Kasumi-1 (cell line): ENCODE results near the gene TNIK.

Experiments used
- DNase-seq, 2 experiments: peaks; one replicate each; lab custom pipeline; 2025; lab: John Stamatoyannopoulos, UW

The TNIK gene

DNA sequence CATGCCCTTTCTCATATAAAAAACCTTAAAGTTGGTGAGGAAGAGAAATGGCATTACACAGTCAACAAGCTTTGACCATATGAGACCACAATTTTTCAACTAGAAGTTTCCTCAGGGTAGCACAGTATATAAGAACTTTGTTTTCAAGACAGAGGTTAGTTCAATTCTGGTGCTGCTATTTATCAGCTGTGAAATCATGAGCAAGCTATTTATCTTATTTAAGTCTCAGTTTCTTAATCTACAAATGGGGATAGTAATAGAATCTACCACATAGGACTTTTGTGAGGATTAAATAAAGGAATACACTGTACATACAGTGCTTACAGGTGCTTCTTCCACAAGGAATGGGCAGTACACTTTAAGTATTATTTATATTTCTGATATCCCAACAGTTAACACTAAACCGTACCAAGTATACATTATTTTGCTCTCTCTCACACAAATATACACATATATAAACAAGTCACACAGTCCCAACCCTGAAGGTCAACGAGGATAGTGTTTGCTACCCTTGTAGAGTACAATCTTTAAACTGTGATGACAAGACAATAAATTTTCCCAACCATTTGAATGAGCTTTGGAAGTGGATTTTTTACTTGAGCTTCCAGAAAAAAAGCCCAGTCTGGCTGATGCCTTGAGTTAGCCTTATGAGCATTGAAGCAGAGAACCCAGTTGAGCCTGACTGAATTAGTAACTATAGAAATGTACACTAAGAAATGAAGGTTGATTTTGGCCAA lies 178.8 kb downstream of the TNIK start:
- no peak for DNase-seq

DNA sequence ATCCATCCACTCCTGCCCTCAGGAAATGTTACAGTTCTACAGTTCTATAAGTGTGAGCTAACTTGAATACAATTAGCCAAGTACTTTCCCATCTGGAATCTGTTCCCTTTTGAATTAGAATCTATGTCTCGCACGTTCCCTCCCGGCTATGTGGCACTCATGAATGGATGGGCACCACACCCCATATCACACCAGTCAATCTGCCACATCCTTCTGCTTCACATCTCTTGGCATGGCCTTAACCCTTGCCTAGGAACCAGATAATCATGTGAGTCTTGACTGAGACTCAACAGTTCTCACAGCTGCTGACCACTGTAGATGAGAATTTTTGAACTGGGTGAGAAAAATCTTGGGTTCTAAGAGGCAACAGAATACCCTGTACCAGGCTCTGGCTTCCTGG lies 180.2 kb downstream of the TNIK start:
- DNase-seq = no peak

GRCh38 chr3:171278299-171278590 lies 182.0 kb downstream of the TNIK start:
- no peak for DNase-seq

- no peak for DNase-seq
These were observed 182.5 kb downstream of the TNIK start for GRCh38 chr3:171277456-171278298.

- DNase-seq = no peak
These were observed 183.3 kb downstream of the TNIK start for GRCh38 chr3:171276923-171277322.

DNA sequence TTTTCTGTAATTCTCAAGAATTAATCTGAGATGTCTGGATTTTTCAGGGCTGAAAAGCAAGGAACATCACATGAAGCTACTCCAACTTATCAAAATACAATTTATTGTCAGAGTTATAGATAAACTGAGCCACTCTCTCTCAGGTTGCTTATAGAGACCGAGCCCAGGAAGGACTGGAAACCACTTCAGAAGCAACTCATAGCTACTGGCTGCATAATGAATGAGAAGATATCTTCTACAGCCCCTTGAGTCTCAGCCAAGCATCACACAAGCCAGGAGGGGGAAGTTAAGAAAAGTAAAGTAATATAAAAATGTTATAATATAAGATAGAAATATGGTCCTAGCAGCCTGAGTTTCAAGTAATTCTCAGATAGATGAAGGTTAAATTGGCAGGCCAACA lies 186.0 kb downstream of the TNIK start:
- no peak for DNase-seq

GRCh38 chr3:171270541-171270940 lies 189.7 kb downstream of the TNIK start:
- no peak for DNase-seq

- no peak for DNase-seq
These were observed 190.7 kb downstream of the TNIK start for GRCh38 chr3:171269542-171269941.

DNA sequence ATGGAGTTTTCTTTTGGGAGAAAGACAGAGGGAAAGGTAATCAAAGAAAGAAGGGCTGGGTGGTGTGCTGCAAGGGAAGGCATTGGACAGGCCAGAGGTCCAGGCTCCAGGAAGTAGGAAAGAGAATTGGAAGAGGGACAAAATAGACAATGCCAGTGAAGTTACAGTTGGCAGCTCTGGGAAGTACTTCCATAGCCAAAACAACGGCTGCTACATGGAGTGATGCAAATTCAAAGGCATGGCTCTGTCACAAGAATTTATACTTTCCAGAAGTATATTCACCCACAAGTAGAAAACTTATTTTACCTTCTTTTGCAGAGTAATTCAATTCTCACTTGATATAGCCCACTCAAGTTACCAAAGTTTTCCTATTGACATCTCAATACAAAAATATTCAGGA lies 191.5 kb downstream of the TNIK start:
- no peak for DNase-seq

DNA sequence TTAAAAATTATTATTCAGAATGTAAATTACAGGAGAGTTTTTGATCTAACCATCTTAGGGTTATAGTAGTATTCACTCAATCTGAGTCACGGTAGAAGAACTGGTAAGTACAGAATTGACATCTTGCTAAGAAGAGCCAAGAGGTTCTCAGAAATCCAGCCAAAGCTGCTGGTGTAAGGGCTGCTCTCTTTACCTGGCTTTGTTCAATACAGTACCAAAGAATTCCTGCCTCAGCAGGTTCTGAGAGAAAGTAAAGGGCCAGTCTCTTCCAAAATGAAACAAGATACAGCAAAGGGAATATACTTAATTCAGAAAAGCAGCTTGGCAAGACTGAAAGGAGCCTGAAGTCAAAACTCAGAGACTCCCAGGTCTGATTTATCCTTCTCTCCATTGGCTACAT lies 193.1 kb downstream of the TNIK start:
- no peak for DNase-seq

GRCh38 chr3:171266740-171267073 lies 193.5 kb downstream of the TNIK start:
- DNase-seq = no peak

- no peak for DNase-seq
These were observed 194.0 kb downstream of the TNIK start for GRCh38 chr3:171266034-171266739.

GRCh38 chr3:171264758-171265157 lies 195.4 kb downstream of the TNIK start:
- DNase-seq = no peak

DNA sequence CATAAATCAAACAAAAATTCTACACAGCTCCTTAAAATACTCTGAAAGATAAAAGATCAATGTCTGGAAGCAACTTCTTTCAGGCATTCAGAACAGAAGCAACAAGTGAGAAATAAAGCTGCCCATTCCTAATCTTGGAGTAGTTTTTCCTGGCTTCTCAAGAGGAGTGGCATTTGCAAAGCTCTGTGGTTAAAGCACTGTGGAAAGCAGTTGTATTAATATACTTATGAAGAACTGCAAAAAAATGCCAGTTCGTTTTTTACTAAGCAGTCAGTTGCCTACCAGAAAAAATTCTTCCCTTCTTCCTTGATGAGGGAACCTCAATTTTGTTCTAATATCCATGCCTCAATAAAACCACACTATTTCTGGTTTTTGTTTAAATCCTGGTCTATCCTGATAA lies 197.8 kb downstream of the TNIK start:
- DNase-seq = no peak

DNA sequence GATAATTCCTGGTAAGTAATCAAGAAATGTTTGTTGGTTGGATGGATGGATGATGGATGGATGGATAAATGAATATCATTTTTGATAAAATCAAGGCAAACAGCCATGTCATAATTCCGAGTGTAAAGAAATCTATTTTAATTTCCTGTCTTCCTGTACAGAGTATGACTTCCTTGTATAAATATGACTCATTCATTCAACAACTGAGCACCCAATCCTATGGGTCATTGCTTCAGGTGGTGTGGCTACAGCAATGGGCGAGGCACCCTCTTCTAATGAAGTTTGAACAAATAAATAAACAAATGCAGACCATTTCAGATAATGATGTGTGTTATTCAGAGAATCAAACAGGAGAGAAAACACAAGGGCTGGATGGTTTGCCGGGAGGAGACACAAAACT lies 198.7 kb downstream of the TNIK start:
- DNase-seq = no peak

GRCh38 chr3:171260899-171261298 lies 199.3 kb downstream of the TNIK start:
- no peak for DNase-seq

DNA sequence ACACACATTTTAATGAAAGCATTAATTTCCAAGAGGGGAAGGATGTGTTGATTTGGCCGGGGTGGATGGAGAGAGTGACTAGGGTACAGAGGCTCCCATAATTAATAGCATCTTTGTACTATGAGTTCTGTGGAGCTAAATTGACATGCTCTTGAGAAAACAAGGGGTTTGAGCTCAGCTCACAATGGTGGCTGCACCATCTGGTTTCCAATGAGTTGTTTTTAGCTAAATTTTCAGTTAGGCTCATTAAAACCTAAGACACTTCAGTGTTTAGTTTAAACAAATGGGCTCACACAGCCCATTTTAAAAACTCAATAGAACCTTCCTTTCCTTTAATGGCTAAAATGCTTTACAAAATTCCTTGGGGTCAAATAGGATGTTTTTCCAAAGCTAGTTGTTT lies 199.7 kb downstream of the TNIK start:
- DNase-seq = no peak

DNA sequence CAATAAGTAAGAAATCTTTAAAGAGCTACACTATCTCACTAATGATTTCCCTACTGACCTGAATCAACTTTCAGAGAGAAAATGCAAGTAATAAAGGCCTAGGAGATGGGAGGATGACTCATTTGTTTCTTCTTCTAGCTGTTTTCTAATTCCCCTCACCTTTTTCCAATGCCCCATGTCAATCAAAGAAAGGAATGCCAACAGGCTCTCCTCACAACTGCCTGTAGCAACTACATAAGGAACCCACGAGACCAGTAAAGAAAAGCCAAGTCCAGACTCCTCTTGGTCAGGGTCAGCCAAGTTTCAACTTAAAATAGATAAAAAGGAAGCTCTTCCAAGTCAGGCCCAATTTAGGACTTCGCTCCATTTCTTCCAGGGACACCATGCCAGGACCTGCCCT lies 201.9 kb downstream of the TNIK start:
- DNase-seq = no peak

DNA sequence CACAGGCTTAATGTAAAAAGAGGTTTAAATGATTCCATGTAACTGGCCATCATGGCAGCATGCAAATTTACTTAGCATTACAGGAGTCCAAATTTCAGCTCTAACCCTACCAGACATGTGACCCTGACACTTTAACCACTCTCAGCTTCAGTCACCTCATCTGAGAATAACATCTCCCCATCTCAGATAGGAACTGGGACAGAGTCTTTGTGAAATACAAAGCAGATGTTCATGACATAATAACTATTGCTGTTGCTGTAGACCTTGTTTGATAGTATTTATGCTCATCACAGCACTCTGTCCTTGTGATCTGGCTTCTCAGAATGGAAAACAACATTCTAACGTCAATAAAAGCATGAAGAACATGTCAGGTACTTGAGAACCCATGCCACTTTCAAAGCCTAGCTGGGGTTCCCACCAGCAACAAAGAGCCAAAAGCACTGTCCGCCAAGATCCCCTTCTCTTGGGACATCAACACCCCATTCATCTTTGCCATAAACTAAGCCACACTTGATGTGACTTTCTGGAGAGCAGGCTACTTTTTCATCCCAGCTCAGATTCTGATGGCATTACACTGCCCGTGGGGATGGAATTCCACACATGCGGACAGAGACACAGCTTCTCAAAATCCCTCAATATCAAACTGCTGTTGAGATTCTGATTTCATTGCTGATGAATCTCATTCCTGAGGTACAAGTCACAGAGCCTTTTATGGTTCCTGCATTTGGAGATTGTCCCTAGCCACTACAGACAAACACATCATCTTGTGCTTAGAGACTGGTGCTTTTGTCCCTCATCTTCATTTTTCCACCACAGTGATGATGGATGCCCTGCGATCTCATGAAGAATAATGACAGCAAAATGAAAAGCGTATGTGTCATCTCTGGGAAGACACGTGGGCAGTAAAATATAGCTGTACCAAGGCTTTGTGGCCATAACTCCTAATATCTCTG lies 202.7 kb downstream of the TNIK start:
- no peak for DNase-seq

- no peak for DNase-seq
These were observed 203.6 kb downstream of the TNIK start for GRCh38 chr3:171256445-171257250.

DNA sequence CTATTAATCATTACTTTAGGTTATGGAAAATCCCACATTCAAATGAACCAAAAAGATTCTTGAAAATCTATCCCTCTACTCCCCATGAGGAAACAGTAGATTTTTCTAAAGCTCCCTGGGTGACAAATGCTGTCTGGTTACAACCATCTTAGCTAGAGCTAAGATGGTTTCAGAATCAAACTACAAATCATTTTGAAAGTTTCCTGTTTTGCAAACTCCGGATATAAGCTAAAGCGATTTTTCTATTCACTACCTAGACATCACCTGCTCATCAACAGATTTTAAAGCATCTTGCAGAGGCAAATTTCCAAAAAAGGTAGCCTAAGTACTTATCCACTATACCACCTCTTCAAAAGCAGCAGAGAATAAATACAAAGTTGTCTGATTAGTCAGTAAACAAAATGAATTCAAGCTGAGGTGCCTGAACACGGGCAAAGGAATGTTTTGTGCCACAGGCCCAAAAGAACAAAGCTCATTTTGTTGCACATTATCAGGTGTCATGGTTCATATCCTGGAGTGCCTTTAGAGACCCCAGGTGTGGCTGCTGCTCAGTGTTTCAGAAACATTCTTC lies 204.9 kb downstream of the TNIK start:
- no peak for DNase-seq
